Measurements from ENCODE around the gene AHSG. TPM values are rescaled to one million over a fixed set of nuclear protein-coding genes. Genes with fewer than 3 reads are reported as not detected.

Gene AHSG
- total RNA-seq, 1 donor from 2014 or later, result not detected

- FAIRE-seq (no peak), DNase-seq (ENCODE audit: low read depth) (peak; percentile 60)
- no peak for TF ChIP-seq CTCF (IDR thresholded peaks at IDR 0.05; ENCODE audit: insufficient read depth, low read length, severe bottlenecking)
Observed at GRCh38 chr3:186670155-186670554, 57.3 kb downstream of the AHSG start.

More at GRCh38 chr3:186670155-186670554, 57.3 kb downstream of the AHSG start:
- Histone ChIP-seq H3K27me3 (ENCODE audit: control insufficient read depth, insufficient read depth, low read length) (no peaks in the 10 kb centered on the region), H3K4me3 (ENCODE audit: low read depth, low read length) (no peak overlapping the region), H3K36me3 (ENCODE audit: control insufficient read depth, insufficient read depth, low read length) (no peaks in the 10 kb centered on the region)

Other genes with a start within 250 kb of the AHSG start
- gene CRYGS, start 68.7 kb upstream of the AHSG start, total RNA-seq, result 0.79 and 1.7 TPM in 2 replicates
- 13.7 and 14.7 TPM in 2 replicates for gene TBCCD1, start 45.7 kb upstream of the AHSG start, total RNA-seq
- 66.6 and 94.5 TPM in 2 replicates for gene DNAJB11, start 42.3 kb upstream of the AHSG start, total RNA-seq
- gene FETUB, start 27.3 kb downstream of the AHSG start, total RNA-seq, result 0.38 TPM in 1 of 2 replicates, not detected in the other
- gene HRG, start 53.0 kb downstream of the AHSG start, total RNA-seq, result not detected in 2 replicates
- not detected in 2 replicates for gene KNG1, start 104.3 kb downstream of the AHSG start, total RNA-seq
- 357 and 614 TPM in 2 replicates for gene EIF4A2, start 170.5 kb downstream of the AHSG start, total RNA-seq
- gene RFC4, start 193.4 kb downstream of the AHSG start, total RNA-seq, result 12.4 and 26.1 TPM in 2 replicates
- gene ADIPOQ, start 229.7 kb downstream of the AHSG start, total RNA-seq, result not detected in 2 replicates

Measured in bronchial epithelial cell (primary cell).